Stimulated activated naive CD8-positive, alpha-beta T cell treated with anti-CD3 and anti-CD28 coated beads, Interleukin-15, amount 100 ng/mL, for 72 hours (primary cell): ENCODE results near the gene R3HDM4.
A peak's percentile ranks its signal among the peaks of the same experiment; 100 is the strongest.

Experiments used
- ATAC-seq: fragments of 150-1000 bp; cut with Tn5 transposase; 2 replicates; pipeline ENCODE4 v1.10.0; 2021; ENCODE audit warnings: mild to moderate bottlenecking, moderate library complexity
- DNase-seq, 2 donors: peaks; one replicate each; pipeline ENCODE4 v3.0.0; 2021 to 2022
- H3K27ac Mint-ChIP-seq, 2 donors: one replicate each; pipeline ENCODE4 v1.8.0; 2022; ENCODE audit warnings: mild to moderate bottlenecking in 2 of 2, mixed read lengths in 2 of 2, moderate library complexity in 2 of 2
- H3K27me3 Mint-ChIP-seq: one replicate; pipeline ENCODE4 v1.8.0; 2022; ENCODE audit warnings: mixed read lengths
- H3K4me1 Mint-ChIP-seq: one replicate; pipeline ENCODE4 v1.8.0; 2022; ENCODE audit warnings: mild to moderate bottlenecking, mixed read lengths
- H3K4me3 Mint-ChIP-seq, 2 donors: one replicate each; pipeline ENCODE4 v1.8.0; 2022; ENCODE audit warnings: mild to moderate bottlenecking in 2 of 2, mixed read lengths in 2 of 2, moderate library complexity in 1 of 2
- H3K9me3 Mint-ChIP-seq, 2 donors: one replicate each; pipeline ENCODE4 v1.8.0; 2022; ENCODE audit warnings: mixed read lengths in 2 of 2

R3HDM4 gene

GRCh38 chr19:871446-872265 is 41.4 kb downstream of the R3HDM4 start:
- H3K4me3 Mint-ChIP-seq: peak overlapping the region in 1 of 2 donors; percentile 77
- DNase-seq: no peak
- peak overlapping the region in 1 of 2 donors; percentile 59 for H3K27ac Mint-ChIP-seq
- peaks cover 12% of the 10 kb centered on the region for H3K4me1 Mint-ChIP-seq
- no peaks in the 10 kb centered on the region for H3K27me3 Mint-ChIP-seq
- ATAC-seq: no peak
- no peaks in the 10 kb centered on the region for H3K9me3 Mint-ChIP-seq

- ATAC-seq: no peak
- Mint-ChIP-seq H3K27me3 (no peaks in the 10 kb centered on the region), H3K4me3 (no peak overlapping the region), H3K9me3 (no peaks in the 10 kb centered on the region), H3K27ac (no peak overlapping the region), H3K4me1 (peaks cover 12% of the 10 kb centered on the region)
- DNase-seq: no peak
Measured at GRCh38 chr19:870963-871401, 42.0 kb downstream of the R3HDM4 start.

GRCh38 chr19:870314-870713 is 42.7 kb downstream of the R3HDM4 start:
- no peak overlapping the region for H3K4me3 Mint-ChIP-seq
- DNase-seq (no peak), ATAC-seq (no peak)
- H3K27me3 Mint-ChIP-seq: no peaks in the 10 kb centered on the region
- peak overlapping the region in 1 of 2 donors; percentile 51 for H3K27ac Mint-ChIP-seq
- no peaks in the 10 kb centered on the region for H3K9me3 Mint-ChIP-seq
- peaks cover 12% of the 10 kb centered on the region for H3K4me1 Mint-ChIP-seq

- ATAC-seq (no peak), DNase-seq (no peak)
- no peaks in the 10 kb centered on the region for H3K9me3 Mint-ChIP-seq
- peaks cover 12% of the 10 kb centered on the region for H3K4me1 Mint-ChIP-seq
- H3K27me3 Mint-ChIP-seq: no peaks in the 10 kb centered on the region
- no peak overlapping the region for H3K4me3 Mint-ChIP-seq
- H3K27ac Mint-ChIP-seq: no peak overlapping the region
Measured at GRCh38 chr19:869245-870177, 43.5 kb downstream of the R3HDM4 start.

GRCh38 chr19:868458-869244 is 44.4 kb downstream of the R3HDM4 start:
- Mint-ChIP-seq H3K4me3 (no peak overlapping the region), H3K27ac (peak overlapping the region in 1 of 2 donors; percentile 19), H3K4me1 (peaks cover 16% of the 10 kb centered on the region), H3K27me3 (no peaks in the 10 kb centered on the region), H3K9me3 (no peaks in the 10 kb centered on the region)
- DNase-seq (no peak), ATAC-seq (no peak)

GRCh38 chr19:867855-868457 is 45.1 kb downstream of the R3HDM4 start:
- Mint-ChIP-seq H3K27me3 (peaks cover 2% of the 10 kb centered on the region), H3K9me3 (no peaks in the 10 kb centered on the region), H3K27ac (peak overlapping the region in 1 of 2 donors; percentile 19), H3K4me1 (peaks cover 23% of the 10 kb centered on the region), H3K4me3 (no peak overlapping the region)
- no peak for ATAC-seq
- DNase-seq: no peak

GRCh38 chr19:867301-867793 is 45.7 kb downstream of the R3HDM4 start:
- H3K27me3 Mint-ChIP-seq: peaks cover 8% of the 10 kb centered on the region
- peaks cover 25% of the 10 kb centered on the region for H3K4me1 Mint-ChIP-seq
- peak overlapping the region in 1 of 2 donors; percentile 47 for H3K27ac Mint-ChIP-seq
- no peaks in the 10 kb centered on the region for H3K9me3 Mint-ChIP-seq
- ATAC-seq: no peak
- no peak for DNase-seq
- no peak overlapping the region for H3K4me3 Mint-ChIP-seq

- Mint-ChIP-seq H3K27me3 (peaks cover 8% of the 10 kb centered on the region), H3K4me3 (no peak overlapping the region), H3K9me3 (no peaks in the 10 kb centered on the region), H3K27ac (no peak overlapping the region), H3K4me1 (peaks cover 21% of the 10 kb centered on the region)
- DNase-seq (no peak), ATAC-seq (no peak)
Measured at GRCh38 chr19:866769-867300, 46.2 kb downstream of the R3HDM4 start.

GRCh38 chr19:863315-863620 is 49.8 kb downstream of the R3HDM4 start:
- peak overlapping the region; percentile 49 to 78 for H3K4me3 Mint-ChIP-seq
- DNase-seq (no peak), ATAC-seq (no peak)
- H3K27ac Mint-ChIP-seq: no peak overlapping the region
- H3K4me1 Mint-ChIP-seq: peaks cover 30% of the 10 kb centered on the region
- no peaks in the 10 kb centered on the region for H3K9me3 Mint-ChIP-seq
- peaks cover 37% of the 10 kb centered on the region for H3K27me3 Mint-ChIP-seq

- Mint-ChIP-seq H3K27me3 (peaks cover 42% of the 10 kb centered on the region), H3K4me1 (peaks cover 30% of the 10 kb centered on the region), H3K4me3 (peak overlapping the region; percentile 57 to 78), H3K9me3 (no peaks in the 10 kb centered on the region), H3K27ac (no peak overlapping the region)
- DNase-seq: peak; percentile 80 to 82
- peak; percentile 68 for ATAC-seq
Measured at GRCh38 chr19:862581-863314, 50.3 kb downstream of the R3HDM4 start.

GRCh38 chr19:861756-862580 is 51.1 kb downstream of the R3HDM4 start:
- Mint-ChIP-seq H3K27ac (no peak overlapping the region), H3K9me3 (no peaks in the 10 kb centered on the region), H3K4me3 (peak overlapping the region in 1 of 2 donors; percentile 71), H3K27me3 (peaks cover 47% of the 10 kb centered on the region), H3K4me1 (peaks cover 30% of the 10 kb centered on the region)
- ATAC-seq (peak; percentile 42), DNase-seq (peak; percentile 58 to 65)

- H3K4me3 Mint-ChIP-seq: peak overlapping the region in 1 of 2 donors; percentile 57
- peaks cover 48% of the 10 kb centered on the region for H3K27me3 Mint-ChIP-seq
- ATAC-seq (no peak), DNase-seq (no peak)
- no peak overlapping the region for H3K27ac Mint-ChIP-seq
- no peaks in the 10 kb centered on the region for H3K9me3 Mint-ChIP-seq
- H3K4me1 Mint-ChIP-seq: peaks cover 30% of the 10 kb centered on the region
Measured at GRCh38 chr19:861141-861755, 51.8 kb downstream of the R3HDM4 start.
